Ascending aorta (tissue), 2 donors: ENCODE results near the gene ASIC5. TPM values are rescaled to one million over a fixed set of nuclear protein-coding genes. Genes with fewer than 3 reads are reported as not detected.

Source experiments
- DNase-seq, 2 donors: peaks; one replicate each; pipeline ENCODE4 v3.0.0-alpha.2; 2019; ENCODE audit warnings: low spot score in 2 of 2
- H3K27ac ChIP-seq, 2 donors: fragments of 200-600 bp; sonication (generic); one replicate each; pipeline ENCODE4 v1.5.1; 2016 to 2017; ENCODE audit warnings: mild to moderate bottlenecking in 1 of 2
- H3K27me3 ChIP-seq: fragments of 200-600 bp; sonication (generic); one replicate; pipeline ENCODE4 v1.5.1; 2017
- H3K36me3 ChIP-seq, 2 donors: fragments of 200-600 bp; sonication (generic); one replicate each; pipeline ENCODE4 v1.5.1; 2016
- H3K4me1 ChIP-seq, 2 donors: fragments of 200-600 bp; sonication (generic); one replicate each; pipeline ENCODE4 v1.5.1; 2016 to 2017; ENCODE audit warnings: mild to moderate bottlenecking in 1 of 2
- H3K4me3 ChIP-seq, 2 donors: fragments of 200-600 bp; sonication (generic); one replicate each; pipeline ENCODE4 v1.5.1; 2016 to 2017; ENCODE audit warnings: mild to moderate bottlenecking in 1 of 2
- H3K9me3 ChIP-seq, 2 donors: fragments of 200-600 bp; sonication (generic); one replicate each; pipeline ENCODE4 v1.5.1; 2016
- CTCF ChIP-seq, 3 experiments: fragments of 200-600 bp in 2 of 3; fragments of 450-650 bp in 1 of 3; sonication (generic) in 2 of 3; IDR thresholded peaks; one replicate each; pipeline ENCODE4 v1.5.1; 2016 to 2019; ENCODE audit warnings: antibody characterized with exemption in 3 of 3, mild to moderate bottlenecking in 1 of 3, moderate library complexity in 1 of 3
- intact Hi-C: fragments of 100-400 bp; cut with DNase I; formaldehyde crosslinking; loops from one replicate; pipeline ENCODE4 v1.15.1; 2023
- total RNA-seq: library from RNA; depleted of rRNA; stranded (reverse); fragments of >200 nt; gene quantifications from one replicate; pipeline ENCODE4 v1.1.0, GENCODE V29; 2016

Gene ASIC5
- not detected for total RNA-seq

DNA sequence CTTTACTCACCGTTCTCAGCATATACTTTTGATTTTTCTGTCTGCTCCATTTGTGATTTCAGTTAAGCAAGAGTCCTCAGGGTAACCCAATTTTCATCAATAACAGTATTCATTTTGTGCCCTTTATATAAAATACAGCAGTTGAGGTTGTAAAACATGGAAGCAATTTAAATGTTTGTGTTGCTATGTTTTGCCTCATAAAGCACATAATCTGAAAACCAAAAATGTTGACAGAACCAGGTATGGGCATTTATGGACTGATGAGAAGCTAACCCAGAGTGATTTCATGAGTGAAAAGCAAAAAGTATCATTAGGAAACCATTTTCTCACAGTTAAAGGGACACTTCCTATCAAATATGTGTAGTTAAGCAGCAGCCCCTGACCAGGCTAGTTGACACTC is at the start of gene ASIC5:
Gene ASIC5, minus strand, starts transcription at position 101 of the 400 bp plus-strand sequence. Its CDS starts 51 bp downstream, at position 50.
- no peak for DNase-seq
- H3K9me3 ChIP-seq = no peaks in the 10 kb centered on the region
- H3K4me1 ChIP-seq = no peaks in the 10 kb centered on the region
- no peak within 1 kb of the TSS for H3K4me3 ChIP-seq
- no peaks in the 10 kb centered on the region for H3K36me3 ChIP-seq
- H3K27ac ChIP-seq = no peak within 1 kb of the TSS
- TF ChIP-seq CTCF (IDR thresholded peaks at IDR 0.05) = no peak
- no peaks in the 10 kb centered on the region for H3K27me3 ChIP-seq
- intact Hi-C loops = no loop called here

DNA sequence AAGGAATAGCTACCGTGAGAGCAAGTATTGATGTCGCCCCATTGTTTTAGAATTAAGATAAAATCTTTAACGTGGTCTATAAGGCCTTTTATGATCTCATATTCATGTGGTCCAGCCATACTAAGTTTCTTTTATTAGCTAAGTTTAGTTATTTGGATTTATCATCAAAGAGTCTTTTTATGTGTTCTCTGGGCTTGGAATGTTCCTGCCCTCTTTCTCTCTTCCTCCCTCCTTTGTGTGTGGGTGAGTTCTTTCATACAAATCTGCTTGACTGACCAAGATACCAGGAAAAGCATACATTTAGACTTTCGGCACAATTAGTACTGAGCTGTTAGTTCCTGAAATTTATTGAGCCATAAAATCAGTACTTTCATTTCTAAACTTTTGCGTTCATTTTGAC is 48.7 kb upstream of the ASIC5 start:
- Histone ChIP-seq H3K4me1 (no peaks in the 10 kb centered on the region), H3K9me3 (no peaks in the 10 kb centered on the region), H3K27me3 (no peaks in the 10 kb centered on the region), H3K36me3 (no peaks in the 10 kb centered on the region), H3K4me3 (no peak overlapping the region), H3K27ac (no peak overlapping the region)
- no peak for TF ChIP-seq CTCF (IDR thresholded peaks at IDR 0.05)
- DNase-seq = no peak
- intact Hi-C loops = no loop called here

DNA sequence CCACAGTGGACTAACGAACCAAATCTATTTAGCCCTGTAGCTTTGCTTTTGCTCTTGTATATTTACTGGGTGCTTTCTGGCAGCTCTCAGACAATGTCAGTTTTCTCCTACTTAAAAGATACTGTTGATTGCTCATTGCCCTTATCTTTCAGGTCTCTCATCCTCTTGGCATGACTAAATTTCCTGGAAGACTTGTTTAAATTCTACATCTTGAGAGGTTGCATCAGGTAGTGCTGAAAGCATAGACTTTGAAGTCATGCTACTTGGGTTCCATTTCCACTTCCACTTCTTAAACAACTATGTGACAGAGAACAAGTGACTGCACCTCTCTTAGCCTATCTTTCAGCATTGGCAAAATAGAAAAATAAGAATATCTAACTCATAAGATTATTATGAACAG is 45.8 kb upstream of the ASIC5 start:
- no peak overlapping the region for H3K27ac ChIP-seq
- no peaks in the 10 kb centered on the region for H3K36me3 ChIP-seq
- no peak overlapping the region for H3K4me3 ChIP-seq
- no peaks in the 10 kb centered on the region for H3K9me3 ChIP-seq
- H3K4me1 ChIP-seq = no peaks in the 10 kb centered on the region
- DNase-seq = no peak
- intact Hi-C loops = no loop called here
- TF ChIP-seq CTCF (IDR thresholded peaks at IDR 0.05) = no peak
- H3K27me3 ChIP-seq = no peaks in the 10 kb centered on the region

DNA sequence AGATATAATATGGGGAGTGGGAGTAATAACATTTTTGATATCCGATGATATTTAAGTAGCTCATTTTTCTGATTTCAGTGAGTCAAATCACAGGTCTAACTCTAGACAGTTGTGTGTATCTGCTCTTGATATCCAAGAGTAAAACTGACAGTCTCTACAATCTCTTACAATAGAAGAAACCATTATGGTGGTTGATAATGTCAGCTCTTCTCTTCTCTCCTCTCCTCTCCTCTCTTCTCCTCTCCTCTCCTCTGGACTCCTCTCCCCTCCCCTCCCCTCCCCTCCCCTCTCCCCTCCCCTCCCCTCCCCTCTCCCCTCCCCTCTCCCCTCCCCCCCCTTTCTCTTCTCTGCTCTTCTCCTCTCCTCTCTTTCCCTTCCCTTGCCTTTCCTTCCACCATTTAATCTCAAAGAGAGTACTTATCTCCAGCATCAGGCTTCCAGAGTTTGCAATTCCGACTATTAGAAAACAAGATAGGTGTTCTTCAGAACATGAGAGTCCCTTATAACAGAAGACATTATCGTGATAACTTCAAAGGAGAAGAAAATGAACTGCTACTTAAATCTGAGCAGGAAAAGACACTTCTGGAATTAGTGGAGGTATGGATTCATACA is 43.6 kb upstream of the ASIC5 start:
- DNase-seq = no peak
- intact Hi-C loops = no loop called here
- no peak for TF ChIP-seq CTCF (IDR thresholded peaks at IDR 0.05)
- H3K27me3 ChIP-seq = no peaks in the 10 kb centered on the region
- H3K36me3 ChIP-seq = no peaks in the 10 kb centered on the region
- H3K27ac ChIP-seq = no peak overlapping the region
- no peaks in the 10 kb centered on the region for H3K4me1 ChIP-seq
- no peaks in the 10 kb centered on the region for H3K9me3 ChIP-seq
- no peak overlapping the region for H3K4me3 ChIP-seq

GRCh38 chr4:155908187-155909139 is 42.4 kb upstream of the ASIC5 start:
- H3K4me3 ChIP-seq = no peak overlapping the region
- intact Hi-C loops = no loop called here
- no peaks in the 10 kb centered on the region for H3K36me3 ChIP-seq
- no peaks in the 10 kb centered on the region for H3K27me3 ChIP-seq
- H3K9me3 ChIP-seq = no peaks in the 10 kb centered on the region
- DNase-seq = no peak
- no peaks in the 10 kb centered on the region for H3K4me1 ChIP-seq
- no peak overlapping the region for H3K27ac ChIP-seq
- no peak for TF ChIP-seq CTCF (IDR thresholded peaks at IDR 0.05)
